Activated CD4-positive, alpha-beta T cell treated with anti-CD3 and anti-CD28 coated beads, Interleukin-2, amount 50 U/mL, for 48 hours (primary cell): ENCODE results near the gene RBM38.

Source experiments
- DNase-seq, 2 experiments: peaks; one replicate each; pipeline ENCODE4 v3.0.0-alpha.2; 2020

The RBM38 gene

DNA sequence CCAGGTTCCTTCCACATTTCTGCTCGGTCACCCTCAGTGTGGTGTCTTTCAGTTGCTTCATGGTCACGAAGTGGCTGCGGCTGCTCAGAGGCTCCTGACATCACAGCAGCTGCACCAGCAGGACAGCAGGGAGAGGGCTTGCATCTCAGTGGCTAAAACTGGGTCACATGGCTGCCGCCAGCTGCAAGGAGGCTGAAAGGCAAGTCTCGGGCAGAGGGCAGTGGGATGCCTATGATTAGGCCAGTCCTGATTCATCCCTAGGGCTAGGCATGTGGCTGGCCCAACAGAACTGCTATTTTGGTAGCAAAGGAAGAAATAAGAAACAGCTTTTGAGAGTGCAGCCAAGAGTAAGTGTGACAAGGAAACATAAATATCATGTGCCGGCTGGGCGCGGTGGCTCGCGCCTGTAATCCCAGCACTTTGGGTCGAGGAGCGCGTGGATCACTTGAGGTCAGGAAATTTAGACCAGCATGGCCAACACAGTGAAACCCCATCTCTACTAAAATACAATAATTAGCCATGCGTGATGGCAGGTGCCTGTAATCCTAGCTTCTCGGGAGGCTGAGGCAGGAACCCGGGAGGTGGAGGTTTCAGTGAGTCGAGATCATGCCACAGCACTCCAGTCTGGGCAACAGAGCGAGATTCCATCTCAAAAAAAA is 46.6 kb downstream of the RBM38 start:
- no peak for DNase-seq

DNA sequence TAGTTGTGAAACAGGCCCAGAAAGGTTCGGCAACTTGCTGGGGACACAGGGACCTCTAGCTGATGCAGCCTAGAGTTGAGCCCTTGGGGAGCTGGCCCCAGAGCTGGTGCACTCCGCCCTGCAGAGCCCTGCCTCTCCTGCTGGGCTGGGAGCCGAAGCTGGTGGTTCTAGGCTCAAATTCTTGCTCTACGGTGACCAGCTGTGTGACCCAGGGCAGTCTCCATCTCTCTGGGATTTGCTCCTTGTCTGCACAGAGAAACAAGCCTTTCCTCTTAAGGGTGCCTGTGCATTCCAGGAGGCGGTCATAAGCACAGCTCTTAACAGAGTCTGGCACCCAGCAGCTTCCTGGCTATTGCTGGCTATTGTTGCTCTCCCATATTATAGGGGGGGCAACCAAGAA is 47.4 kb downstream of the RBM38 start:
- no peak for DNase-seq

DNA sequence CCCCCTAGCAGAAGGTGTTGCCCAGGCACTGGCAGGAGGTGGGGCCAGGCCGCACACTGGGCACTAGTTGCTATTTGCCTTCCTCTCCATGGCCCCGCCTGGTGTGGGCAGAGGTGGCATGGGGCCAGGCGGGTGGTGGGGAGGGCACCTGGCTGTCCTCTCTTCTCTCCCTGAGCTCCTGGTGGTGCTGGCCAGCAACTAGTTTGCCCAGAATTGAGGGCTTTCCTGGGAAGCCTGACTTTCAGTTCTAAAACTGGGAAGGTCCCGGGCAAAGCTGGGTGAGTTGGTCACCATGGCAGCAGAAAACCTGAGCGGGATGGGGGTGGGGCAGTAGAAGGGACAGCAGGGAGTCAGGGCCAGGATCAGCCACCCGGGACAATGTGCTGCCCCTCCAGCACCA is 48.2 kb downstream of the RBM38 start:
- DNase-seq, result no peak

DNA sequence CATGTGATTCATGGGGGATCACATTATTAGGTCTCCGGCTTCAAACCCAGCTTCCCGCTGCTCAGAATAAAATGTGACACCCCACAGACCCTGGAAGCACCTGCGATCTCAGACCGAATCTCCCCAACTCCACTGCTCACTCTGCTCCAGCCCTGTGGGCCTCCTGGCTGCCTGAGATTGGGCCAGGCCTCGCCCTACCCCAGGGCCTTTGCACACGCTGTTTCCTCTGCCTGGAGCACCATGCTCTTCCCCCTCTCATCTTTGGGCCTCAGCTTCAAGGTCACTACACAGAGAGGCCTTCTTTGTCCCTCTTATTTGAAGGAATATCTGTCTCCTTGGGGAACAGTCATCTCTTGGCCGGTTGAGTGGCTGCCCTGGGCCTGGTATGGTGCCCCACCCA is 48.8 kb downstream of the RBM38 start:
- no peak for DNase-seq

DNA sequence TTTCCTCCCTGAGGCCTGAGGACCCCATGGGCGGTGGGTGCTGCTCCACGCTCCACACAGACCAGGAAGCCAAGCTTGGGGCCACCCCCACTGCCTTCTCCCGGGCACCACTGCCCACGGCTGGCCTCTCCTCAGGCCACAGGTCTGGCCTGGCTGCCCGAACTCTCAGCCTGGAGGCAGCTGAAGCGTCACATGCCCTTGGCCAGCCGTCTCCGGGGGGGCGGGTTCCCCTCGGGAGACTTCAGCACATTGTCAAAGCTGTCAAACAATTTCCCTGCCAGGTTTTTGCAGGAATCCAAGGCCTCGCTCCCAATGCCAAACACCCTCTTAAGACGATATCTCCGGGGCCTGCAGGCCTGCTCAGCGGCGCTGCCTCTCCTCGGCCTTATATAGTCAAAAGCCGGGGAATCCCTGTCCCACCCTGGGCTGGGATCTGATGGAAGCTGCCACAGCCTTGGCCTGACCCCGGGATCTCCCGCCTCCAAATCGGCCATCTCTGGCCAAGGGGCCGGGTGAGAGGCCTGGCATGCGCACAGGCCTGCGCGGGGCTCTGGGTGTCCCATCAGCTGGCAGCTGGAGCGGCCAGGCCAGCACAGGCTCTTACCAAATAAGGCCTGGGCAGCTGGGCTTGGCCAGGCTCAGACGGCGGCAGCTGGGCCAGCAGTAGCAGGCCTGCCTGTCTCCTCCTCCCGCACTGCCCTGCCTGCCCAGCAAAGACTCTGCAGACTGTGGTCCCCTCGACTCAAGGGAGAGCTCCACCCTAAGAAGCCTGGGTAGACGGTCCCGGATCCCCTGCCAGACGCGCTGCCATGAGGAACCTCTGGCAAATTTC is 49.7 kb downstream of the RBM38 start:
- DNase-seq, result no peak

DNA sequence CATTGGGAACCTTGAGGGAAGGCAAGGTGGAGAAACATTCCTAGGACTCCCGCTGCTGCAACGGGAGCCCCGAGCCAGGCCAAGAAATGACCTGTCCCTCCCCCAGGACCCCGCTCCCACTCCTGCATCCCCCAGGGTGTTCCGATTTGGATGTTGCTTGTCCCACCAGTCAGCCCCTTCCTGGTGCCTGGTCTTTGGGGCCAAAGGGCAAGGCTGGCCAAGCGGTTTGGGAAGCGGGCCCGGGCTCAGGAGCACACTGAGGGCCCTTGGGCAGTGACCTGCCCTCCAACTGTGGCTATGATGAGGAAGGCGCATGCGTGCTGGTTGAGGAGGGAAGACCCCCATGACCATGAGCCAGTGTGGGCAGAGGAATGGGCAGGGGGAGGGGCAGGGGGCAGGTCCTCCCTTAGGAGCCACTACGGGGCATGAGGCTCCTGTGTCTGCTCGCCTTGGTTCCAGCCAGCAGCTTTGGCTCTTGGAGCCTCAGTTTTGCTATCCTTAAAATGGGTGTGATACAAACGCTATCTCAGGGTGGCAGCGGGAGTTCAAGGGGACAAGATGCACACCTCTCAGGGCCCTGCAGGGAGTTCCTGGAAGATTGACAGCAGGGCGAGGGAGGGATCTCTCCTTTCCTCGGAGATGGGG is 50.4 kb downstream of the RBM38 start:
- DNase-seq, result no peak

DNA sequence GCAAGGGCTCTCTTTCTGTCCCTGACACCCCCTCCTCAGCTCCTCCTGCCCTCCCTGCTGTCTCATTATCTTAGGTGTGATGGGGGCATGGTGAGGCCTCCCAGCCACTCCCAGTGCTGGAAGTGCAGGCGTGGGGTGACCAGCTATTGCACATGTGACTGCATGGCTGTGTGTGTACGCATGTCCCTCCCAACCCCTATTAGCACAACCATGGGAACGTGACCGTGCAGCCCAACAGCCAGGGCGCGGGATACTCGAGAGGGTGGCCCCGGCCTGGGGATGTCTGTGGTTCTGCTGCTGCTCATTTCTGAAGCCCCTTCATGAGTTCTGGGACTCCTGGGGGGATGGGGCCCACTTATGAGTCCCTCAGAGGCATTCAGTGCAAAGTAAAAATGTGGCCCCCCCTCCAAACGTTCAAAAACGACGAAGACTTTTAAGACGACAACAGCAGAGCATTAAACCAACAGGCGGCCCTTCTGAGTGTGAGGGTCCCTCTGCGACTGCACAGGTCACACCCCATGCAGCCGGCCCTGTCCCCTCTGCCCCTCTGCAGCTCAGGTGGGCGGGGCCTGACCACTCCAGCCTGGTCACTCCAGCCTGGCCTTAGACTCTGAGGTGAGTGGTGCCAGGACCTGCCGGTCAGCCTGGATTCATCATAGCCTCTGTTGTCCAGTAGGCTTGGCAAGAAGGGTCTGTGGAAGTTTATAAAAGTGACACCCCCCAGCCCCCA is 51.1 kb downstream of the RBM38 start:
- DNase-seq, result no peak

DNA sequence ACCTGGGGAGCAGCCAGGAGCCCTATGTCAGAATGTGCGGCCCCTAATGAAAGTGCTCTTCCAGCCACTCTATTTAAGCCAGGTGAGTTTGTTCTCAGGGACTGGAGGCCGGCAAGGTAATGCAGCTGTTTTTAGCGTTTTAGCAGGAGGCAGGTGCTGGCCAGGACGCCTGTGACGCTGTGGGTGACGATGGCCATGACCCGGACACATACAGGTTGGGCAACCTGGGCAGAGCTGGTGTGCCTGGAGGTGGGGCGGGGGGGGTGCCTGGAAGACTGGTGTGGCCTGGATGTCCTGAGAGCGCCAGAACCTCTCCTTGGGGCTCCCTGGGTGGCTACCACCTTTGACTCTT is 51.7 kb downstream of the RBM38 start:
- no peak for DNase-seq

DNA sequence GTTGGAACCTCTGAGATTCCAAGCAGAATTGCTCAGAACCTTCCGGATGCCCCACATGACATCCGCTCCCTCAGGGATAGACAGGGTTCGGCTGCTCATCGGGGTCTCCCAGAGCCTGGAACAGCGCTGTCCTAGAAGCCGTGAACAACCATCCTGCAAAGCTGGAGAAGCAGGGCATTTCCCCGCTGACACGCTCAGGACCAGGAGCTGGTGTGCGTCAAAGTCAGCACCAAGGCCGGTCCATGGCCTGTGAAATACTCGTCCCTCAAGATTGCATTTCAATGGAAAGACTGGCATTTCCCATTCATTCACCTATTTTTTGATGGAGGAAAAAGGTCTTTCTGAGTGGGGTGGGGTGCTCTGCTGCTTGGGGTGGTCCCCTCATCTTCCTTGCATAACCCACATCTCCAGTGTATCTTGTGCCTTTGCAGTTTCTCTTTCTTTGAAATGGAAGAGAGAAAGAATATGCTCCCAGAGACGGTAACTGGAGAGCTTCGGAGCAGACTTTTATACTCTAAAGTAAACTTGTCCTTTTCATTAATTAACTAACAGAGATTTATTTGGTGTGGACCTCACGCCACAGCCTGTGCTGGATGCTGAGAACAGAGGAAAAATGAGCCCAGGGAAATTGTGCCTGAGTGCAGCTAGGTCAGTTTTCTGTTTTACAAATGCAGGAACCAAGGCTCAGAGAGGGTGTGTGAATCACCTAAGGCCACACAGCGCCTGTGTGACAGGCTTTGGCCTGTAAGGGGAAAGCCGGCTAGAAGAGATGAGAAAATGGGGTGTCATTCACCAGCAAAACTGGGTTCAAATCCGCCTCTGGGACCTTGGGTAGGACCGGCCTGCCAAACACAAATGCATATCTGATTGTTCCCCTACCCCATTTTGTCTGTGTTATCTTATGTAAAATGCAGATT is 52.4 kb downstream of the RBM38 start:
- DNase-seq, result no peak

DNA sequence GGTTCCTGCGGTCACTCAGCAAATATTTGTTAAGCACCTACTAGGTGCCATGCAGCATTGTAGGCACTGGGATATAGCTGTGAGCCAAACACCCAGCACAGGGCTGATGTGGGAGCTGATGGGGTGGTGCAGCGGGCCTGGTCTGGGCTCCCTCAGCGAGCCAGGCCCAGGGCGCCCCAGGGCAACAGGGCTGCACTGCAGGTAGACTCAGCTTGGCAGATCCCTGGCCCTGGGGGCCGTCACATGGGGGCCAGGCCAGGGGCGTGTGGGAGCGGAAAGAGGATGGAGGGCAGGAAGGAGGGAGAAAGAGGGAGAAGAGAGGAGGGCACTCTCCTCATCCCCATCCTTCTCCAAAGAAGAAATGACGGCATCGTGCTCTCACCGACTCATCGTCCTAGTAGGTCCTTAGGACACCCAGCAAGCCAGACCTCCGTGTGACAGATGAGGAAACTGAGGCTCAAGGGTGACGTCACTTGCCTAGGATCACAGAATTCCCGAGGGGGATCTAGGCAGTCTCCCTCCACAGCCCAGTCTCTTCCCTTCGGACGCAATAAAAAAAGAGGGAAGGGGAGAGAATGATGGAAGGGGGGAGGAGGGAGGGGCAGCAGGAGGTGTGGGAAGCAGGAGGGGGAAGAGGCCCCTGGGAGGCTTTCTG is 53.3 kb downstream of the RBM38 start:
- DNase-seq, result no peak

DNA sequence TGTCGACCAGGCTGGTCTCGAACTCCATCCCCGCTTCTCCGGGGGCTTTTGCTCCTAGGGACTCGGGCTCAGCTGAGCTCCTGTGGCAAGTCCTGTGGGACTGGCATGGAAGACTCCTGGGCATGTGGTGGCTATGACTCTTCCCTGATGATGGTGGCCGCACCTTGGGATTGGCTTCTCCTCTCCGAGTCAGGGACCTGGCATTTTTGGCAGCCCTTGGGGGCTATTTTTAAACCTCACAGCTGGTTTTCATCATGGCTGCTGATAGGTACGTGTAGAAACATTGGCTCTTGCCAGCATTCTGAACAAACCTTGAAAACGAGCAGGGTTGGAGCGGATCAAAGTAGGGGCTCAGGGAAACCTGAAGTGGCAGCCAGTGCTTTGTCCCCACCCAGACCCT is 54.1 kb downstream of the RBM38 start:
- DNase-seq, result no peak

DNA sequence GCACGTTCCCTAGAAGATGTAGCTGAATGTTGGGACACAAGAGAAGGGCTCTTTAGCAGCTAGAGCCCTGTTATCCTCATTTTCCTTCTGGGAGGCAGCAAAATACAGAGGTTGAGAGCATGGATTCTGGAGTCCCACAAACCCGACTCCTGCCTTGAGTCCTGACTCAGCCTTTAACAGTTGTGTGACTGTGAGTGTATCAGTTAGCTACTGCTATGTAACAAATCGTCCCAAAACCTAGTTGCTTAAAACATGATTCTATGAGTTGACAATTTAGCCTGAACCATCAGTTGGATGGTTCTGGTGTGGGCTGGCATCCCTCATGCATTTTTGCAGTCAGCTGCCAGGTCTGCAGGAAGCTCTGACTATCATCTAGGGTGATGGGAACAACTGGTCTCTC is 54.6 kb downstream of the RBM38 start:
- DNase-seq, result no peak

DNA sequence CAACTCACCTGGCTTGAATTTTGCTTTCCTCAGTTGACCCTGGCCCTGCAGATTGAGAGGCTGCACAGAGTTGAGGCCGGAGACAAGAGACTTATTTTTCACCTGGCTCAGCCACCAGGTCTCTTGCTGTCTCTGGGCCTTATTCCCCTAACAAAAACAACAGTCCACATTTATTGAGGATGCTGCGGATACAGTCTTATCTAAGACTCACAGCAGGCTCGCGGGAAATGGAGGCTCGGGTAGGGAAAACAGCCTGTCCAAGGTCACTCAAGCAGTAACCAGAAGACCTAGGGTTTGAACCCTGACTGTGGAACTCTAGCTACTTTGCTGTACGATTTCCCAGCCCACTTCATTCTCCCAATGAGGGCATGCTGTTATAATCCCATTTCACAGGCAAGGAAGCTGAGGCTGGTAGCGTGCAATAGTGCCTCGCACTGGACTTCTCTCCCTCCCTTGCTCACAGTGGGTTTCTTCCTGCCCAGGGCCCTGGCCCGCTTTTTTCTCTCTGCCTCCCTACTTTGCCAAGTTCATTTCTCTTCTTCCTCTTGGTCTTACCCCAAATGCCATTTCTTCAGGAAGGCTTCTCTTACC is 57.7 kb downstream of the RBM38 start:
- no peak for DNase-seq

DNA sequence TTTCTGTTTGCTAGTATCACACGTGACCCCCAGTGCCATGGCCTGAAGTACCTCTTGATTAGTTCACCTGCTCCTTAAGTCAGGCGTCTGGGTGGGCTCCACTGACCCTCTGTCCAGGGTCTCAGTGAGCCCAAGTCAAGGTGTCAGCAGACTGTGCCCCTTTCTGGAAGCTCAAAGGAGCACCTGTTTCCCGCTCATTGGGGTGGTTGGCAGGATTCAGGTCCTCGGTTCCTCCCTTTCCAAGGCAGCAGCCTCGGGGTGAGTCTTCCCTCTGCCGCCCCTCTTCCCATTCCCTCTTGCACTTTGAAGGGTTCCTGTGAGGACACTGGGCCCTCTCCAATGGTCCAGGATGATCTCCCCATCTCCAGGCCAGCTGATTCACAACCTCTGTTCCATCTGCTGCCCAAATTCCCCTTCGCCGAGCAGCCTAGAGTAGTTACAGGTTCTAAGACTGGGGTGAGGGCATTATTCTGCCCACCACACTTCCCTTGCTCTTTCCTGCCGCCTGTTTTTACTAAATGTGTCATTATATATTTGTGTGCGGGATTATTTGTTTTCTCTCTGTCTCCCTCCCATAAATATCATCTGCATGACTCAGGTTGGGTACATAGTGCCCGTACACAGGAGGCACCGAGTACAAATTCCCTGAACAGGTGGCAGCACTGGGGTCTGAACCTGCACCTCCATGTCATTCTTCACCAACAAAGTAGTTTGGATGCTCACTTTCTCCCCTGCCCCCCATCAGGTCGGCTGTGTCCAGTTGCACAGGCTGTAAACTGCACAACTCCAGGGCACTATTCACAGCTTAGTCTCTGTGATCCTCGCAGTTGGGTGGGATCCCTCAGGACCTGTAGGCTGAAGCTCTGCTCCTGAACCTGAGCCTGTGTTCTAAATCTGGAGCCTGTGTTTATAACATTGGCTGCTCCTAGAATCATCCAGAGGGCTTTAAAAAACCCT is 58.5 kb downstream of the RBM38 start:
- DNase-seq, result no peak

DNA sequence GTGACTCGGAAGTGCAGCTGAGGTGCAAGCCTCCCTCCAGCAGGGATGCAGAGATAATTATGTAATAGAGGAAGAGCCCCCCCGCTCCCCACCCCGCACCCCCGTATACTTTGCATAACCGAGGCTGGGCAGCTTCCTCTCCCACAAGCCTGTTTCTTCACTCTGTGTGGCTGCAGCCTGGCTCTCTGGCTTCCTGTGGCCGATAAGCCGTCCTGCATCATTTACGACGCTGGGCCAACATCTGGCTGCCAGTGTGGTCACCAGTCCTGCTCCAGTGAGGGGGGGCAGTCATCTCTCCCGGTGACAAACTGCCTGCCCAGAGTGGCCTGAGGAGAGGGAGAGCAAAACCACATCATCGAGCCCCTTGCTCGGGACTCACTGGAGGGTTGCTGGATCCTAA is 59.2 kb downstream of the RBM38 start:
- DNase-seq, result no peak

DNA sequence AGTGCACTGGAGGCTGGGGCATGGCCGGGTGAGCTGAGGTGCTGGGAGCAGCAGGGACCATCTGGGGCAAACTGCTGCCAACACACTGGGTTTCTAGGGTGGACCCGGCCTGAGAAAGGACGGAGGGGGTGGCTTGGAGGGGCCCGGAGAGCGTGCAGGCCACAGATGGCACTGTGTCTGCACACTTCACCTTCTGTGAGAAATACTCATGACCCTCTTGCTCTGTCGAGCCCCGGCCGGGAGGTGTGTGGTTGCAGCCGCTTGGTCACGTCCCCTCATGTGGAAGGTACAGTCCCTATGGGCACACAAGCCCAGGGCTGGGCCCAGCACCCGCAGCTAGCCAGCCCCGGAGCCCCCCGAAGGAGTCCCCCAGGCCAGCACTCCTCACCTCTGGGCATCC is 59.7 kb downstream of the RBM38 start:
- DNase-seq, result no peak

DNA sequence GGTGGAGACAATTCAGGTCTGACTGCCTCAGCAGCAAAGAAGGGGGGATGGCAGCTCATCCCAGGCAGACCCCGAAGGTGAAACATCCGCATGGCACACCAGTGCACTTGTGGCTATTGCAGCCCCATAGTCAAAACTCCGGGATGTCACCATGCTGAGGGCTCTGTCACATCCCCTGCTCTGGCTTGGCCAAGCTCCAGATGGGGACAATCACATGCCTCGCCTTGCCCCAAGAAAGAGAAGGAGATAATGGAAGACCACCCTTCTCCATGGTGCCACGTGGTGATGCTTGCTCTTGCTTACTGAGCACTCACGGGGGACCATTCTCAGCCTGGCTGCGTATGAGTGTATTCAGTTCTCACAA is 60.2 kb downstream of the RBM38 start:
- no peak for DNase-seq

DNA sequence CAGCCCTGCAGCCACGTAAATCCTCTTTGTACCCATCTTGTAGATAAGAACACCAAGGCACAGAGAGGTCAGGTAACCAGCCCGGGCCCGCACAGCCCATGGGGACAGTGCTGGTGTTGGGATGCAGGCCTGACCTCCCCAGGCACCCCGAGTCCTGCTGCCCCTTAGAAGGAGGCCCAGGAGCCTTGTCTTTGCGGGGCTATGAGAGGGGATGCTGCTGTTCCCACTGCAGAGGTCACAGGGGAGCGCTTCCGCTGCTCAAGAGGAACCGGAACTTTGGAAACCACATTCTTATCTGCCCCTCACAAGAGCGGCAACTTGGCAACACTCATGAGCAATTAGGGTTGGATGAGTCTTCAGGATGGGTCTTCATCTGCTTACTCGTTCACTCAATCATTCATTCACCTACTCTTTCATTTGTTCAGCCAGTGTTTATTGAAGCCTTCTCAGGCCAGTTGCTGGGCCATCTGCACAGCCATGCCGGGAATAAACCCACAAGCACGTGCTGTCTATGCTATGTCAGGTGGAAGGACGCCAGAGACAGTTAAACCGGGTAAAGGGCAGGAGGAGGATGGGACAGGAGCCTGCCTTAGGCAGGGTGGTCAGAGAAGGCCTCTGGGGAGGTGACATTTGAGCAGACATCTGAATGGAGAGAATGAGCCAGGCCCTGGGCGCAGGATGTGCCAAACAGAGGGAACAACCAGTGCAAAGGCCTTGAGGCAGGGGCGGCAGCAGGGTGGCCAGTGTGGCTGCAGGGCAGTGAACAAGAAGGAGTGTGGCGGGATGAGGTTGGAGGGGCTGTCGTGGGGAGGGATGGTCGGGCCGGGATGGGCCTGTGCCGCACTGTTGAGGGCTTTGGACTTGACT is 60.8 kb downstream of the RBM38 start:
- no peak for DNase-seq

DNA sequence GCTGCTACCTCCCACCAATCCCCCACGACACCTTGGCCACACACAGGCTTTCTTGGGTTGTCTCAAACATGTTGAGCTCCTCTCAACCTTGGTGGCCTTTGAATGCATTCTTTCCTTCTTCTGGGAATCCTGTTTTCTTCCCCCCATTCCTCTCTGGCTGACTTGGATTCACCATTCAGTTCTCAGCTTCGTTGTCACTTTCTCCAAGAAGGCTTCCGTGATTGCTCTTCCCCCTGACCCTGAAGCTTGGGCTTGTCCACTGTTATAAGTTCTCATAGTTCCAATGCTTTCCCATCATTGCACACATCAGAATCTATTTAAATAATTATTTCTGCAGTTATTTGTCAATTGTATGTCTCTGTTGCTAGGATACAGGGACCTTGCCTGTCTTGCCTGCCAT is 64.2 kb downstream of the RBM38 start:
- no peak for DNase-seq
